Measurements from ENCODE around the gene DPEP1. TPM values are rescaled to one million over a fixed set of nuclear protein-coding genes. Genes with fewer than 3 reads are reported as not detected.
A peak's percentile ranks its signal among the peaks of the same experiment; 100 is the strongest.

DPEP1 gene
- total RNA-seq, 1 experiment from 2014 or later: 1.1 TPM

GRCh38 chr16:89686520-89687091 is 73.2 kb downstream of the DPEP1 start, which contains the start of gene CDK10 (continued):
- TF ChIP-seq SIN3A (IDR thresholded peaks at IDR 0.05; ENCODE audit: low read depth) (peak; percentile 78), TCF7L2 (IDR thresholded peaks at IDR 0.05; ENCODE audit: borderline replicate concordance, extremely low read depth, insufficient read depth, insufficient read length) (peak; percentile 6), CBX3 (IDR thresholded peaks at IDR 0.05; ENCODE audit: low read depth) (no peak)

GRCh38 chr16:89687092-89687940 is 73.9 kb downstream of the DPEP1 start:
- CTCF ChIA-PET: interaction anchor here (0.9 to 1.8 kb wide), 5 partner anchors 13 to 122 kb away, joined by 3 to 14 read pairs (median 3); no protein-coding TSS in a partner anchor
- H3K4me1 ChIP-seq (ENCODE audit: control insufficient read depth in 1 of 2, insufficient read depth in 2 of 2, low read length in 2 of 2): peaks cover 9 to 20% of the 10 kb centered on the region in 2 experiments
- peak overlapping the region; percentile 80 for H3K27ac ChIP-seq (ENCODE audit: low read depth, low read length)
- no peak overlapping the region for H2AFZ ChIP-seq (ENCODE audit: low read depth, low read length, poor library complexity, severe bottlenecking)
- peaks cover 17 to 54% of the 10 kb centered on the region in 2 experiments; a peak in 3 of 4 replicates for H3K36me3 ChIP-seq (ENCODE audit: control insufficient read depth in 1 of 2, insufficient read depth in 2 of 2, low read length in 2 of 2)
- ATAC-seq: peak; percentile 54
- BruUV-seq (replicated peaks): TSS peak; percentile 57
- intact Hi-C loops (cut with micrococcal nuclease): no loop called here
- POLR2A ChIA-PET: interaction anchor here (1.0 to 1.4 kb wide), 5 partner anchors 8 to 19 kb away, joined by 3 to 7 read pairs (median 4); no protein-coding TSS in a partner anchor
- H3K9me2 ChIP-seq (ENCODE audit: insufficient read depth): no peaks in the 10 kb centered on the region
- peaks cover 6% of the 10 kb centered on the region in 2 experiments; a peak in 2 of 4 replicates for H3K9me3 ChIP-seq (ENCODE audit: control insufficient read depth in 1 of 2, insufficient read depth in 1 of 2, low read depth in 1 of 2, low read length in 2 of 2)
- H4K20me1 ChIP-seq (ENCODE audit: insufficient read depth): no peaks in the 10 kb centered on the region
- RAD21 ChIA-PET (ENCODE audit: low non-redundant PET in 1 of 2, low total read pairs in 2 of 2, uncharacterized antibody in 2 of 2, unreplicated experiment in 2 of 2): no interaction called here
- H3K4me3 ChIP-seq (replicated peaks in 1 of 2; ENCODE audit: low read depth in 1 of 2, low read length in 2 of 2): peak overlapping the region; percentile 57 to 85
- no peak for DNase-seq (ENCODE audit: low read depth, low spot score)
- no peaks in the 10 kb centered on the region for H3K27me3 ChIP-seq (ENCODE audit: insufficient read depth, low read length)
- H3K4me2 ChIP-seq (ENCODE audit: low read length): peak overlapping the region; percentile 95
- peaks cover 30% of the 10 kb centered on the region for H3K79me2 ChIP-seq (ENCODE audit: insufficient read depth, low read length)
- no peak for TF ChIP-seq EGR1 (IDR thresholded peaks at IDR 0.05; ENCODE audit: low read depth)
- TF ChIP-seq RAD21 (IDR thresholded peaks at IDR 0.05; ENCODE audit: low read depth): no peak
- no peak for TF ChIP-seq CBX3 (IDR thresholded peaks at IDR 0.05; ENCODE audit: low read depth)
- TF ChIP-seq ZBTB33 (IDR thresholded peaks at IDR 0.05; ENCODE audit: extremely low read depth, insufficient replicate concordance, low read length): no peak
- TF ChIP-seq SIN3A (IDR thresholded peaks at IDR 0.05; ENCODE audit: low read depth): no peak
- no peak for TF ChIP-seq FOSL1 (IDR thresholded peaks at IDR 0.05; ENCODE audit: low read depth)
- TF ChIP-seq POLR2A (IDR thresholded peaks at IDR 0.05; ENCODE audit: borderline replicate concordance, extremely low read depth, insufficient read depth, insufficient read length): peak; percentile 15
- H3K9ac ChIP-seq (ENCODE audit: low read length): peak overlapping the region; percentile 86

Other genes starting within 250 kb of the DPEP1 start
- gene ANKRD11, start 123.1 kb upstream of the DPEP1 start, total RNA-seq (2021; ENCODE audit: unreplicated experiment): 266 TPM
- 116 TPM for gene SPG7, start 105.2 kb upstream of the DPEP1 start, total RNA-seq (2021; ENCODE audit: unreplicated experiment)
- gene RPL13, start 53.0 kb upstream of the DPEP1 start, total RNA-seq (2021; ENCODE audit: unreplicated experiment): 4,404 TPM
- 201 TPM for gene CPNE7, start 37.9 kb upstream of the DPEP1 start, total RNA-seq (2021; ENCODE audit: unreplicated experiment)
- gene CHMP1A, start 44.1 kb downstream of the DPEP1 start, total RNA-seq (2021; ENCODE audit: unreplicated experiment): 158 TPM
- gene SPATA33, start 44.2 kb downstream of the DPEP1 start, total RNA-seq (2021; ENCODE audit: unreplicated experiment): 24.9 TPM
- 165 TPM for gene CDK10, start 73.0 kb downstream of the DPEP1 start, total RNA-seq (2021; ENCODE audit: unreplicated experiment)
- gene SPATA2L, start 88.1 kb downstream of the DPEP1 start, total RNA-seq (2021; ENCODE audit: unreplicated experiment): 50.5 TPM
- 4.2 TPM for gene VPS9D1, start 107.3 kb downstream of the DPEP1 start, total RNA-seq (2021; ENCODE audit: unreplicated experiment)
- 49.9 TPM for gene ZNF276, start 107.9 kb downstream of the DPEP1 start, total RNA-seq (2021; ENCODE audit: unreplicated experiment)
- gene FANCA, start 203.0 kb downstream of the DPEP1 start, total RNA-seq (2021; ENCODE audit: unreplicated experiment): 167 TPM
- gene SPIRE2, start 214.8 kb downstream of the DPEP1 start, total RNA-seq (2021; ENCODE audit: unreplicated experiment): 21.2 TPM